RPMI7951 (cell line): ENCODE measurements around the gene DDX10. TPM values are rescaled to one million over a fixed set of nuclear protein-coding genes. Genes with fewer than 3 reads are reported as not detected.

Experiments
- DNase-seq: peaks from one replicate; pipeline ENCODE4 v3.0.0-alpha.2; 2012; ENCODE audit warnings: low read depth
- total RNA-seq: library from RNA; depleted of rRNA; stranded (reverse); fragments of >200 nt; shearing (Covaris generic); gene quantifications from 2 replicates; pipeline ENCODE4 v1.2.3, GENCODE V29; 2014

DDX10 gene
- total RNA-seq, 1 experiment from 2014 or later = 26.8 TPM

DNA sequence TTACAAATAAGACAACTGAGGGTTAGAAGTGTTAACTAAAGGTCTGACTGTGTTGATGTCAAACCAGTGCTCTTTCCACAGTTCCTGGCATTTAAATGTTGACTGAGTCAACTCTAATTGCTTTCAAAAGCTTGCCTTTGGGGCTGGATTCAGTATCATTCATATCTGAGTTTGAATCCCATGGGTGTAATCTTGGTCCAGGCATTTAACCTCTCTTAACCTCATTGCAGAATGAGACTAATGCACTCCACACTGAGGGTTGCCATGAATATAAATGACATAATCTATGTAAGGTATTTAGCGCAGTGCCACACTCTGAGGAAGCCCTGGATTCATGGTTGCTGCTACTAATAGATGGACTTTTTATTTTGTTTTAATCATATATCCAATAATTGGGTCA, 274.3 kb downstream of the DDX10 start:
- no peak for DNase-seq

DNA sequence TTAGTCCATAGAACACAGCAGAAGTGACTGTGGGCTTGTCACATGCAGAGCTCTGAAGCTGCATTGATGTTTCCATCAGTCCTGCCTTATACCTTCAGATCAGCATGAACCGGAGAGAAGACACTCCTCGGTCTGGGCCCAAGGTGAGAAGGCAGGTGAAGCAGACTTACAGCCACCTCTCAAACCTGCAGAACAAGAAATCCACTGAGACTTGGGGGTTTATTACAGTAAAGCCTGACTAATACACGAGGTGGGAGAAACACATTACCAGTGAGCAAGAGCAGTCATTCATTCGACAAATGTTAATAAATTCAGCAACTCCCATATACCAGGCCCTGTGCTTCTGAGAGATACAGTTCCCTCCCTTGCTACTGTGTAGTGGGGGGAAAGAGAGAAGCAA, 279.0 kb downstream of the DDX10 start:
- DNase-seq = no peak

- DNase-seq = no peak
Observed at GRCh38 chr11:108944471-108945178, 279.8 kb downstream of the DDX10 start.

DNA sequence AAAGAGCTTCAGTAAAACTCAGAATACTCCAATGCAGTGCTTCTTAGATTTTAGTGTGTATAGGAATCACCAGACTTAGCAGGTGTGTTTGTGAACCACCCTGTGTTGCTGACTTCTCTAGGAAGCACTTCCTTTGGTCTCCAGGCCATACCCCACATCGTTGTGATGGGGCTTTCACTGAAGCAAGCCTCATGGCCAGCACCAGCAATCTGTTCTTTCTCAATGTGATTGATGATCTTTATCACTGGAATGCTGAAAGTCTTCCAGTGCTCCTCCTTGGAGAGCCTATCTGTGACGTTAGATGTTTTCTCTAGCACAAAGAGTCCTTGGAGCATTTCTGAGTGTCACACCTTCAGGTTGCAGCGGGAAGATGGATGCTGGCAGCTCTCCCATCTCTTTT, 280.5 kb downstream of the DDX10 start:
- DNase-seq = no peak

GRCh38 chr11:108947654-108948570, 283.0 kb downstream of the DDX10 start:
- DNase-seq = peak; percentile 83

DNA sequence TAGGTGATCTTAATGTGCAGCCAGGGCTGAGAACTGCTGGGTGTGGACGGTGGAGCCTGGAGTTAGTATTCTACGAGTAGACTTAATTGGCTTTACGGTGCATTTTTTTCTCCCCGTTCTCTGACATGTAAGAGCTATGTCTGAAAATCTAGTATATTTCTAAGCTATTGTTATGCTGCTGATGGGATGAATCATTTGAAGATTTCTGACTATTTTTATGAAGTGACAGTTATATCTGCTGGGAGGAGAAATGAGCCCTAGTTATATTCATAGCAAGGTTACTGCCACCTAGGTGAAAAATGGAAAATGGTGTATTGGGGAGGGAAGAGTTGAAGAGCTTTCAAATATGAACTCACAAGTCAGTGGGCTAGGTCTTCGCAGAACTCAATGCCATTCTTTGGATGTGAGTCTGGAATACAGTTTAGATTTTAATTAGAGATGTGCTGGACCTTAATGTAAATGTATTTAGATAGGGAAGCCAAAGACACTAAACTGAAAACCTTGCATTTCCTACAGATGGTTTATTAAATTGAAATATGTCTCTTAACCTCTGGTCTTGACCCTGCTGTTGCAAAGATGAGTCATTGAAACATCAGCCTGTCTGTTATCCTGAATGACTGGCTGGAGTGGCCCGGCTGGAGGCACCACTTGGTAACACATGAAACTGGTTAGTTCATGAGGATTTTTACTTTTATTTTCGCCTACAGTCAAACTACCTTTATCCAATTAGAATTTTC, 293.7 kb downstream of the DDX10 start:
- DNase-seq = peak; percentile 74

DNA sequence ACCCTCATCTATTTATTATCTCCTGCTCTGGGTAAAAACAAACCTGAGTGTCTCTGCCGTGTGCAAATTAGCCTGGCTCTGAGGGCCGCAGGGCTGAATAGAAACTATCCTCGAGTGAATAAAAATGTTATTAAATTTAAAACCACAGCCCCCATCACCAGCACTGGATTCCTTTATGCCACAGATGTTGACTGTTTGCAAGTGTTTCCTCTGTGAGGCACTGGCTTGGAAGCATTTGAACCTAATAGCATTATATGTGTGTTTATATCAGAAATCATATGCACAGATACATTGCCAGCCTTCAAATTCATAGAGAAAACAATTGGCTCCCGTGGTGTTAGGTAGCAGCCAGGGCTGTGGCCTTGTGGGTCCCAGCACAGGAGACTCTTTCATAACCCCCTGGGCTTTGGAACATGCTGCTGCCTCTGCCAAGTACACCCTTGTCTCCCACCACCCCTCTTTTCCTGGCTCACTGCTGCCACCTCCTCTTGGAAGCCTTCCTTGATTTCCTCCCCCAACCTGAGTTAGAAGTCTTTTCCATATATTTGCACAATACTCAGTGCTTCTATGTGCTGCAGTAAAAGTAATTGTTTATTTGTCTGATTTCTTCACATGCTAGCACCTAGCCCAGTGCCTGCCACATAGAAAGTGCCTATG, 294.4 kb downstream of the DDX10 start:
- no peak for DNase-seq

DNA sequence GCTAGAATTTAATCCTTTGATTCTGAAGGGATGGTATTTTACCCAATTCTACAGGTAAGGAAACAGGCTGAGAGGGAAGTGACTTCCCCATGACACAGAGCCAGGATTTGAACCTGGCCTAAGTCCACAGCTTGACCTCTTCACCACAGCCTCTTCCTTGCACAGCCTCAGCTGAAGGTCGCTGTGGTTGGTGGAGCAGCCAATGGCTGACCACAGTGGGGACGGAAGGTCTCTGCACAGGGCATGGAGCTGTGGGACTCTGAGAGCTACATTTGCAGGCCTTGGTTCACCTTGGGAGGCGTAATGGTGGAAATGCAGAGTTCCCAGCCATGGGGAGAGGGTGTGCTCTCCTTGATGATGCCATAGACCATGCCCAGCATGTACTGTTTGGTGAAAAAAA, 295.0 kb downstream of the DDX10 start:
- DNase-seq = no peak

DNA sequence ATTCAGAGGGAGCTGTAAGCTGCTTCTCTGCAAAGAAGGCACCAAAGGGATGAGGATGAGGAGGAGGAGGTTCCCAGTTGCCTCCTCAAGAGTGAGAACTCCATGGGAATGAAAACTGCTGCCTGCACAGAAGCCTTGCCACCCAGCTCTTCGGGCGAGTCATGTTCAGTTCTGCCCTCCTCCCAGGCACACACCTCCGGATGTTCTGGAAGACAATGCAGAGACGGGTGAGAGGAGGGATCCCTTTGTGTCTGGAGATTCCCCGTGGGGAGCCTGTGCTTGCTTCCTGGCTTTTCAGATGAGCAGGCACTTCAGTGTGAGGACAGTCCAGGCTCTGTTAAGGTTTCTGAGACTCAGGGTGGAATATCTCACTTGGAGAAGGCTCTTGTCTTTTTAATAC, 295.6 kb downstream of the DDX10 start:
- DNase-seq = no peak

DNA sequence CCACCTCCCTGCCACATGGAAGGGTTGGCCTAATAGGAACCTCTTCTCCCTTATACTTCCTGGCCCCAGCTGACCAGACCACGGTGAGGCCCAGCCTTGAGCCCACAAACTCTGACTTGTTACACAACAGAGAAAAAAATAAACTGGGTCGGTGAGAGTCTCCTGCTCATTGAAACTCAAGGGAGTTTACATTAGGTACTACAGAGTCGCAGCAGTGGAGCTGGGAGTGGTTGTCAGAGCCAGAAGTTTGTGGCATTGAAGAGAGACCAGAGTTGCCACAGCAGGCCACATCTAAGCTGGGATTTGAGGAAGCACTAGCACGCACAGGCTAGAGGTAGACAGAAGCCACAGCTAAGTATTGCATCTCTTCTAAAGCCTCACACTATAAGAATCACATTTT, 296.2 kb downstream of the DDX10 start:
- no peak for DNase-seq

GRCh38 chr11:108963118-108963517, 298.2 kb downstream of the DDX10 start:
- no peak for DNase-seq

GRCh38 chr11:108965306-108966001, 300.6 kb downstream of the DDX10 start:
- DNase-seq = peak; percentile 89

DNA sequence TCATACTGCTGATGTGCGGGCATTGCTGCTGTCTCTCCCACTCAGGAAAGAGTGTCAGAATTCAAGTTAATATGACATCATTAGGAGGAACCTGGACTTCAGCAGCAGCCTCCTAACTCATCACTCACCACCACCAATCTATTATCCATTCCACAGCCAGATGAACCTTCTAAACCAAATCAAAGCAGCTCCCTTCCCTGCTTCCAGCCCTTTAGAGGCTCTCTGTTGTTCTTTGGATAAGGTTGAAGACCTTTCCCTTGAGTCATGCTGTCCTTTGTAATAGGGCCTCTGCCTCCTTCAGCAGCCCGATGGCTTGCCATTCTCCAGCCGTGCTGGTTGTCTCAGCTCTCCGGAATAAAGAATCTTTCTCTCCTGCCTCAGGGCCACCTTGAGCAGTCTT, 301.3 kb downstream of the DDX10 start:
- no peak for DNase-seq

DNA sequence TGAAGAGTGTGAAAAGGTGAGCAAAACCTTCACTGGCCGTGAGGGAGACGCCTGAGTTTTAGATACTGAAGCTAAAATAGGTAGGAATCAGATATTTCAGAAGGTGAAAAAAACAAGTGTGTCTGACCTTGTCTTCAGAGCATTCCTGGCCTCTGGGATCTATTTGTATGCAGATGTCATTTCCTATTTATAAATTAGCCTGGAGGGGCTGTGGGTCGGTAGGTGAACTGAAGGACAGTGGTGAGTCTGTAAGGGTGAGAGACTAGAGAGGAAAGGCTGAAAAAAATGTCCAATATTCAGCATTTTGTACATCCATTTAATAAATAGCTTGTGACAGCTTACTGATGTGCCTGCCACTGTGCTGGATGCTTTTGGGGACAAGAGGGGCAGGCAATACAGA, 302.1 kb downstream of the DDX10 start:
- no peak for DNase-seq

- DNase-seq = no peak
Observed at GRCh38 chr11:108967571-108967970, 302.7 kb downstream of the DDX10 start.

GRCh38 chr11:108970221-108970991, 305.5 kb downstream of the DDX10 start:
- no peak for DNase-seq

- DNase-seq = peak; percentile 94
Observed at GRCh38 chr11:108973402-108974162, 308.7 kb downstream of the DDX10 start.

DNA sequence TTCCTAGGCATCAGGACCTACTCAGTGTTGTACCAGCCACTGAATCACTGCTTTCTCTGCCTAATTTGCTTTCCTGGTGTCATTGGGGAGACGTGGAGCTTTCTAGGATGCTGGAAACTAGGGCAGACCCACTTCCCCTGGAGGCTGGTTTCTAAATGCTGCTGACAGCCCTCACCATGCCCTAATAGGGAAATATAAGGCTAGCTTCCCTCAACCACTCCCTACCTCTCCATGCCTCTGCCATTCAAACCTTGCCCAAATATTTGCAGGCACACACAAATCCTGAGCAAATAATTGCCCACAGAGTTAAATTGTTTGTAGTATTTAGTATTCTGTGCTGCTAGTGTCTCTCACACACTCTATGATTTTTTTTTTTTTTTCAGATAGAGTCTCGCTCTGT, 310.2 kb downstream of the DDX10 start:
- DNase-seq = peak; percentile 10

DNA sequence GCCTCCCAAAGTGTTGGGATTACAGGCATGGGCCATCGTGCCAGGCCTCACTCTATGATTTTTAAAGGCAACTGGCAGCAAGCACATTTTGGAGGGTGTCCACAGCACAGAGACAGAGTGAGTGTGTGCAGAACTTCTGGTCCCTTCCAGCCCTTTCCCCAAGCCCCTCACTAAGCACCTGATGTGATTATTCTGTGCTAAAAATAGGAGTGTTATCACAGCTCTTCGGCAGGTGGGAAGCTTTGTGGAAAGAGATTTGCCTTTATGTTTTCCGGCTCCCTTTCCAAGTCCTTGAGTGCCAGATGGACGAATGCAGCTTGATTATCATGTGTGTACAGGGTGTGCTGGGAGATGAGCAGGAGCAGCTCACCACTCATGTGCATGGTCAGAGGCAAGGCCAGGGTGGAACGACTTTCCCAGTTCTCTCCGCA, 310.8 kb downstream of the DDX10 start:
- DNase-seq = no peak
